GM23248 (cell line): ENCODE measurements around the gene NPTX1.

ENCODE experiments used
- EZH2 ChIP-seq: fragments of 200-600 bp; sonication (generic); IDR thresholded peaks from 2 replicates; pipeline ENCODE4 v1.6.1; 2018; ENCODE audit warnings: antibody characterized with exemption, mild to moderate bottlenecking; ENCODE audit not compliant: insufficient read depth, poor library complexity, severe bottlenecking
- EZH2phosphoT487 ChIP-seq: fragments of 200-600 bp; sonication (generic); IDR thresholded peaks from 2 replicates; pipeline ENCODE4 v1.6.1; 2018; ENCODE audit warnings: antibody characterized with exemption, moderate library complexity, mild to moderate bottlenecking, low read depth; ENCODE audit not compliant: insufficient read depth

GRCh38 chr17:80439499-80439898, 36.9 kb downstream of the NPTX1 start:
- TF ChIP-seq EZH2 = no peak
- no peak for TF ChIP-seq EZH2phosphoT487
